Memory B cell (primary cell): ENCODE results near the gene GAB3.
A peak's percentile ranks its signal among the peaks of the same experiment; 100 is the strongest.

Experiments used
- ATAC-seq: fragments of 150-1000 bp; cut with Tn5 transposase; 2 replicates; pipeline ENCODE4 v1.10.0; 2021; ENCODE audit warnings: low read depth, mild to moderate bottlenecking, moderate library complexity
- DNase-seq, 2 donors: peaks; one replicate each; pipeline ENCODE4 v3.0.0; 2022; ENCODE audit warnings: low spot score in 2 of 2
- H3K27ac Mint-ChIP-seq: one replicate; pipeline ENCODE4 v1.8.0; 2022; ENCODE audit warnings: mild to moderate bottlenecking, moderate library complexity, mixed read lengths
- H3K27me3 Mint-ChIP-seq: one replicate; pipeline ENCODE4 v1.8.0; 2022; ENCODE audit warnings: mixed read lengths
- H3K36me3 Mint-ChIP-seq: one replicate; pipeline ENCODE4 v1.8.0; 2022; ENCODE audit warnings: mild to moderate bottlenecking, mixed read lengths
- H3K4me1 Mint-ChIP-seq: one replicate; pipeline ENCODE4 v1.8.0; 2022; ENCODE audit warnings: mixed read lengths
- H3K4me3 Mint-ChIP-seq: one replicate; pipeline ENCODE4 v1.8.0; 2022; ENCODE audit warnings: mild to moderate bottlenecking, moderate library complexity, mixed read lengths
- H3K9me3 Mint-ChIP-seq: one replicate; pipeline ENCODE4 v1.8.0; 2022; ENCODE audit warnings: mixed read lengths

Gene GAB3

GRCh38 chrX:154750301-154751202 lies at the start of gene GAB3:
TSS of gene GAB3 (minus strand) at chrX:154751077. CDS start at chrX:154751025, 52 bp downstream.
- Mint-ChIP-seq H3K4me1 (peaks cover 11% of the 10 kb centered on the region), H3K27me3 (no peaks in the 10 kb centered on the region), H3K27ac (peak within 1 kb of the TSS; percentile 89), H3K36me3 (no peaks in the 10 kb centered on the region), H3K4me3 (peak within 1 kb of the TSS; percentile 90), H3K9me3 (no peaks in the 10 kb centered on the region)
- DNase-seq = peak in 1 of 2 donors; percentile 56
- peak; percentile 66 for ATAC-seq

DNA sequence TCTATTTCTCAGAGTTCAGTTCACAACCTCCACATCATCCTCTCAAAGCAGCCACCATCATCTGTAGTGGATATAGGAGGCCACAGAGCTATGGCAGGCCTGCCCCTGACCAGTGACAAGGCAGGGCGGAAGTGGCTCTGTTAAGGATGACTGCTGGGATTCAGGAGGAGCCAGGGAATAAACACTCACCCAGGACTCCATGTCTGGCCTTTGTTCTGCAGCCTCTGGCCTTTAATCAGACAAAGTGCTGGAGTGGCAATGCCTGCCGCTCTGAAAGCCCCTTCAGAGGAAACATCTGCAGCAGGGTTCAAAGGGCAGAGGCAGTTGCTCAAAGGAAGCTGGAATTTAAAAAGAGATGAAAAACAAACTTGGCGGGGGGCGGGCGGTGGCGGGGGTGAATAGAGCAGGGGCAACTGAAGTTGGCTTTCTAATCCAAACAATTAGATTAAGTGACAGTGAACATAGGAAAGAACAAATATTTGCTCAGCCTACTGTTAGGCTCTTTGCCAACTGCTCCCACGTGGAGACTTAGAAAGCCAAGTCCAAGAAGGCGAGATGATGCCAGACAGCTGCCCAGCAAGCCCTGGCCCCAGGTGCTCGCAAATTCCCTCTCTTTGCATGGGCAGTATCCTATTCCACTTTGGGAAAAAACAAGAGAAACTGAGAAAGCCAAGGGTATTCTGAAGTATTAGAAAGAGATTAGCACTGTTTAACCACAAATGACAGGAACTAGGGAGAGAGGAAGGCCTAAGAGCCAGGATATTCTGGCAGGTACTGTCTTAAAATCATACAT lies 48.9 kb upstream of the GAB3 start:
- Mint-ChIP-seq H3K36me3 (no peaks in the 10 kb centered on the region), H3K9me3 (no peaks in the 10 kb centered on the region), H3K4me3 (no peak overlapping the region), H3K4me1 (peaks cover 22% of the 10 kb centered on the region), H3K27me3 (no peaks in the 10 kb centered on the region), H3K27ac (no peak overlapping the region)
- DNase-seq = no peak
- no peak for ATAC-seq

DNA sequence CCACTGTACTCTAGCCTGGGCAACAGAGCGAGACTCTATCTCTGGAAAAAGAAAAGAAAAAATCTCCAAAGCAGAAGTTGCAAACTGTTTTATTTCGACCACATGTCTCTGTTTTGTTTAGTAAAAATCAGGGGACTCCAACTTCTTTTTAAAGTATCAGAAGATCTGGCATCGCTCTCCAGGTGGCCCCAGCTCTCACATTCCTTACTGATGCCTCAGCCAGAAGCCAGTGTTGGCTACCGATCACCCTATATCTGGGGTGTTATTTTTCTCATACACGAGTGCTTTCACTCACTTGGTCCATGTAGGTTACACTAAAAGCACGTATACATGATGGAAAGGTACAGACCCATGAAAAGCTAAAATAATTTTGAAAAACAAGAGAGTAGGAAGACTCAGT lies 46.1 kb upstream of the GAB3 start:
- DNase-seq (no peak), ATAC-seq (no peak)
- H3K27ac Mint-ChIP-seq = no peak overlapping the region
- no peak overlapping the region for H3K4me3 Mint-ChIP-seq
- no peaks in the 10 kb centered on the region for H3K36me3 Mint-ChIP-seq
- H3K27me3 Mint-ChIP-seq = no peaks in the 10 kb centered on the region
- no peaks in the 10 kb centered on the region for H3K9me3 Mint-ChIP-seq
- H3K4me1 Mint-ChIP-seq = peaks cover 16% of the 10 kb centered on the region

- Mint-ChIP-seq H3K27me3 (no peaks in the 10 kb centered on the region), H3K9me3 (no peaks in the 10 kb centered on the region), H3K4me3 (no peak overlapping the region), H3K36me3 (no peaks in the 10 kb centered on the region), H3K27ac (no peak overlapping the region), H3K4me1 (peaks cover 14% of the 10 kb centered on the region)
- ATAC-seq (no peak), DNase-seq (no peak)
These were observed 44.1 kb upstream of the GAB3 start for GRCh38 chrX:154795016-154795415.

DNA sequence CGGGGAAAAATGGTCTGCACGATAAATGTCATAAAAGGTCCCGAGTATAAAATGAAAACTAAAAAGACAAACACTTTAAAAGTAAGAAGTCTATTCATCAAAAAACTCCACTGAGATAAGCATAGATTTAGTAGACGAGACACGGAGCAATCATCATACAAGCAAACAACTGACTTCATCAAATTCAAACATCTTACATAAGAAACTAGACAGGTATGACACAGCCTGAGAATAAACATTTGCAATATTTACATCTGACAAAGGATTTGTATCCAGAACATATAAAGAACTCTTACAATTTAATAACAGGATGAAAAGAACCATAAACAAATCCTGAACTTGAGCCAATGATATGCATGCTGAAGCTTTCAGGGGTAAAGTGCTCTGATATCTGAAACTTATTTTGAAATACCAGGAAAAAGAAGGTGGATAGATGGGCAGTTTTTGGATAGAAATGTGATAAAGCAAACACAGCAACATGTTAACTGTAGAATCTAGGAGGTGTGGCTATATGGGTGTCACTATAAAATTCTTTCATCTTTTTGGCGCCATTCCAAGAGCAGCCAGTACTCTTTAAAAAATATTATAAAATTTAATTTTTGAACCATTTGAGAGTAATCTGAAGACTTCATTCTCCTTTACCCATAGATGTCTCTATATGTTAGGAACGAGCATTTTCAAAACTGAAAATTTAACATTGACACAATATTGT lies 42.4 kb upstream of the GAB3 start:
- no peak for ATAC-seq
- no peak overlapping the region for H3K27ac Mint-ChIP-seq
- H3K4me3 Mint-ChIP-seq = no peak overlapping the region
- no peak for DNase-seq
- no peaks in the 10 kb centered on the region for H3K27me3 Mint-ChIP-seq
- H3K9me3 Mint-ChIP-seq = no peaks in the 10 kb centered on the region
- H3K4me1 Mint-ChIP-seq = peaks cover 11% of the 10 kb centered on the region
- no peaks in the 10 kb centered on the region for H3K36me3 Mint-ChIP-seq

DNA sequence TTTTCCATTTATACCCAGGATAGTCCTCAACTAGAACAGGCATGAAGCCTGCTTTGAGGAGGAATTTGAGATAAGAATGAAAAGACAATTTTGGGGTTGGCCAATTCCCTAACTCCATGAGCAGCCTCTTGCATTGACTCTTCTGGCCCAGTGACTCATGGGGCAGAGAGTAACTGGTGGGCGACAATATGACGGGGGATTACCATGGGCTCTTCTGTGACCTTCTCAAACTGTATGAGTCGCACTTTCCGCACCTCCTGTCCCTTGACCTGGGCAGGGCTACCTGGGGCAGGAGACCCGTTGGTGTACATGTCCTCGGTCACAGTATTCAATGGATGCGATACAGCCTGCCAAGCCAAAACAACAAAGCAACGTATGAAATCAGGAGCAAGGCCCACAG lies 41.1 kb upstream of the GAB3 start:
- ATAC-seq = no peak
- Mint-ChIP-seq H3K4me3 (no peak overlapping the region), H3K27me3 (no peaks in the 10 kb centered on the region), H3K36me3 (peaks cover 2% of the 10 kb centered on the region), H3K9me3 (no peaks in the 10 kb centered on the region), H3K4me1 (peaks cover 8% of the 10 kb centered on the region), H3K27ac (no peak overlapping the region)
- DNase-seq = no peak

GRCh38 chrX:154791467-154791866 lies 40.6 kb upstream of the GAB3 start:
- no peak for DNase-seq
- H3K36me3 Mint-ChIP-seq = peaks cover 2% of the 10 kb centered on the region
- no peaks in the 10 kb centered on the region for H3K9me3 Mint-ChIP-seq
- H3K27me3 Mint-ChIP-seq = no peaks in the 10 kb centered on the region
- no peak overlapping the region for H3K4me3 Mint-ChIP-seq
- H3K27ac Mint-ChIP-seq = no peak overlapping the region
- peaks cover 4% of the 10 kb centered on the region for H3K4me1 Mint-ChIP-seq
- no peak for ATAC-seq

DNA sequence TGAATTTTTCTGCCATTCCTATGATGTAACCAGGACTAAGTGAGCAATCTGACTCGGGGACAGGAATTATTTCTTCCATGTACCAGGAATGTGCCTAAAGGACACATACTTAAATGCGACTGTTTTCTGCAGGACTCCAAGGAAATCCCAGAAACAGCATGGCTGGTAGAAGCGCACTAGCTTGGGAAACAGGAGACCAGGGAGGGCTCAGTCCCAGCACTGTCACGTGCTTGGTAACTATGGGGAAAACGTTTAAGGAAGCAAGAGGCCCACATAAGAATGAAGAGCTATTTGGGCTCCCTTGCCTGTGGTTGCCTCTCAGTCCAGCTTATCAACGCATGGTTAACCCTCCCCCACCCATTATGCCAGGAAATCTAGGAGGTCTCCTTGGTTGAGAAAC lies 34.8 kb upstream of the GAB3 start:
- H3K27me3 Mint-ChIP-seq = no peaks in the 10 kb centered on the region
- ATAC-seq = no peak
- no peak for DNase-seq
- H3K4me3 Mint-ChIP-seq = no peak overlapping the region
- peaks cover 10% of the 10 kb centered on the region for H3K4me1 Mint-ChIP-seq
- H3K9me3 Mint-ChIP-seq = no peaks in the 10 kb centered on the region
- no peak overlapping the region for H3K27ac Mint-ChIP-seq
- peaks cover 2% of the 10 kb centered on the region for H3K36me3 Mint-ChIP-seq

DNA sequence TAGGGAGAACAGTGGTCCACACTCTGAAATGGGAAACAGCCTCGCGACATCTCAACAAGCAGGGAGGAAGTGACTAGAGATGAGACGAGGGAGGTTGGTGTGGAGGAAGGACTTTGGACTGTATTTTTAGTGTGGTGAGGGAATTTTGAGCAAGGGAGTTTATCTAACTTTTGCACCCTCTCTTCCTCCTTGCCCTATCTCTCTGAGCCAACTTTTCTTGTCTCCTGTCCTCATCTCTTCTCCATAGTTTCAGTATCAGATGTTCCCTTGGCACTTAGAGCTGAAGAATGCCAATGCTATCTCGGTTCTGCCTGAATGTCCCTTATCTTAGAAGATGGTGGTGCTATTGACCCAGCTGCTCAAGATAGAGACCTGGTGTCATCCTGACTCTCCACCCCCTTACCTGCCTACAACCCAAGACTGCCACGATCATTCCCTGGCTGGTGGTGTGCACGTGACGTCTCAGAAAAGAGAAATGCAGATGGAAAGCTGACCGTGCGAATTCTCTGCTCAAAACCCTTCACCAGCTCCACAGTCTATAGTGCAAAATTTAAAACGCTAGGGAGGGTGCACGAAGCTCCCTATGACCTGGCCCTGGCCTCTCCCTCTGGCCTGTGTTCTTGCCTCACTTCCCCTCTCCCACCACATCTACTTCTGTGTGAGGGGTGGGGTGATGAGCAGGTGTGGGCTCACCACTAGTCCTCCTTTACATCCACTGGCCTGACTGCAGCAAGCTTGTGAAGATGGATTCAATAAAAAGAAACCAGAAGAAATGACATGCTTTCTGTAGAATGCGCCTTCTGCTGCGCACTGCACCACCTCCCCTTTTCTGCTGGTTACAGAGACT lies 33.5 kb upstream of the GAB3 start:
- DNase-seq (no peak), ATAC-seq (no peak)
- no peak overlapping the region for H3K27ac Mint-ChIP-seq
- peak overlapping the region; percentile 68 for H3K4me3 Mint-ChIP-seq
- no peaks in the 10 kb centered on the region for H3K27me3 Mint-ChIP-seq
- peaks cover 10% of the 10 kb centered on the region for H3K4me1 Mint-ChIP-seq
- no peaks in the 10 kb centered on the region for H3K9me3 Mint-ChIP-seq
- peaks cover 2% of the 10 kb centered on the region for H3K36me3 Mint-ChIP-seq

GRCh38 chrX:154780968-154781367 lies 30.1 kb upstream of the GAB3 start:
- no peak for ATAC-seq
- no peak overlapping the region for H3K4me3 Mint-ChIP-seq
- no peaks in the 10 kb centered on the region for H3K9me3 Mint-ChIP-seq
- peaks cover 10% of the 10 kb centered on the region for H3K4me1 Mint-ChIP-seq
- H3K27ac Mint-ChIP-seq = no peak overlapping the region
- H3K36me3 Mint-ChIP-seq = peaks cover 3% of the 10 kb centered on the region
- H3K27me3 Mint-ChIP-seq = no peaks in the 10 kb centered on the region
- DNase-seq = no peak

GRCh38 chrX:154779261-154779660 lies 28.4 kb upstream of the GAB3 start:
- Mint-ChIP-seq H3K4me1 (peaks cover 9% of the 10 kb centered on the region), H3K27ac (no peak overlapping the region), H3K4me3 (no peak overlapping the region), H3K27me3 (no peaks in the 10 kb centered on the region), H3K36me3 (peaks cover 6% of the 10 kb centered on the region), H3K9me3 (no peaks in the 10 kb centered on the region)
- ATAC-seq (no peak), DNase-seq (no peak)

GRCh38 chrX:154776753-154777152 lies 25.9 kb upstream of the GAB3 start:
- Mint-ChIP-seq H3K27ac (no peak overlapping the region), H3K36me3 (peaks cover 11% of the 10 kb centered on the region), H3K4me1 (no peaks in the 10 kb centered on the region), H3K4me3 (no peak overlapping the region), H3K27me3 (no peaks in the 10 kb centered on the region), H3K9me3 (no peaks in the 10 kb centered on the region)
- no peak for ATAC-seq
- DNase-seq = no peak
